ENCODE data around the gene MRNIP. TPM values are rescaled to one million over a fixed set of nuclear protein-coding genes. Genes with fewer than 3 reads are reported as not detected.
"Not testable (repeated sequence)": the region's sequence is repeated elsewhere in the genome, so short reads cannot be mapped to it uniquely, and the experiment has no call there.

Gene MRNIP
- total RNA-seq, 1 donor from 2014 or later, result 38.9 TPM

GRCh38 chr5:179871533-179871932 lies 12.9 kb upstream of the MRNIP start:
- not testable (repeated sequence) for DNase-seq

- no peak for DNase-seq
Measured at GRCh38 chr5:179870952-179871351, 12.3 kb upstream of the MRNIP start.

GRCh38 chr5:179870403-179870903 lies 11.8 kb upstream of the MRNIP start:
- peak; percentile 69 for DNase-seq

GRCh38 chr5:179869641-179870402 lies 11.2 kb upstream of the MRNIP start:
- DNase-seq, result no peak

- no peak for DNase-seq
Measured at GRCh38 chr5:179869101-179869500, 10.5 kb upstream of the MRNIP start.

- no peak for DNase-seq
Measured at GRCh38 chr5:179868541-179868940, 9.9 kb upstream of the MRNIP start.

- DNase-seq, result no peak
Measured at GRCh38 chr5:179867476-179867875, 8.9 kb upstream of the MRNIP start.

GRCh38 chr5:179867079-179867465 lies 8.5 kb upstream of the MRNIP start:
- DNase-seq, result no peak

- no peak for DNase-seq
Measured at GRCh38 chr5:179866241-179867078, 7.8 kb upstream of the MRNIP start.

- no peak for DNase-seq
Measured at GRCh38 chr5:179865491-179866240, 7.0 kb upstream of the MRNIP start.

GRCh38 chr5:179864686-179865085 lies 6.1 kb upstream of the MRNIP start:
- DNase-seq, result no peak

GRCh38 chr5:179863449-179864085 lies 5.0 kb upstream of the MRNIP start:
- DNase-seq, result no peak

GRCh38 chr5:179862891-179863290 lies 4.3 kb upstream of the MRNIP start:
- no peak for DNase-seq

GRCh38 chr5:179862296-179862695 lies 3.7 kb upstream of the MRNIP start:
- no peak for DNase-seq

- no peak for DNase-seq
Measured at GRCh38 chr5:179860301-179860700, 1.7 kb upstream of the MRNIP start.

- DNase-seq, result no peak
Measured at GRCh38 chr5:179858241-179858585, 404 bp downstream of the MRNIP start.

GRCh38 chr5:179854356-179854755 lies 4.3 kb downstream of the MRNIP start:
- DNase-seq, result no peak

GRCh38 chr5:179852993-179853547 lies 5.5 kb downstream of the MRNIP start:
- DNase-seq, result no peak

GRCh38 chr5:179841621-179842020 lies 17.0 kb downstream of the MRNIP start:
- no peak for DNase-seq

GRCh38 chr5:179840766-179841165 lies 17.9 kb downstream of the MRNIP start:
- no peak for DNase-seq

- DNase-seq, result no peak
Measured at GRCh38 chr5:179840321-179840720, 18.3 kb downstream of the MRNIP start.

Measured in tongue (tissue), 2 donors.